Activated T-helper 9 cell treated with anti-CD3 and anti-CD28 coated beads, Interleukin-2, amount 50 U/mL, for 16 hours (primary cell): ENCODE data around the gene POLR3B.
"Not testable (repeated sequence)": the region's sequence is repeated elsewhere in the genome, so short reads cannot be mapped to it uniquely, and the experiment has no call there.

Source experiments
- DNase-seq: peaks from one replicate; pipeline ENCODE4 v3.0.0-alpha.2; 2020; ENCODE audit warnings: low read depth

The POLR3B gene

GRCh38 chr12:106461730-106462129, 104.2 kb downstream of the POLR3B start:
- no peak for DNase-seq

GRCh38 chr12:106465605-106466004, 108.1 kb downstream of the POLR3B start:
- DNase-seq = not testable (repeated sequence)

- not testable (repeated sequence) for DNase-seq
Measured at GRCh38 chr12:106475662-106476061, 118.1 kb downstream of the POLR3B start.

- not testable (repeated sequence) for DNase-seq
Measured at GRCh38 chr12:106477627-106478026, 120.1 kb downstream of the POLR3B start.

GRCh38 chr12:106480251-106480650, 122.7 kb downstream of the POLR3B start:
- DNase-seq = no peak

- no peak for DNase-seq
Measured at GRCh38 chr12:106481246-106481645, 123.7 kb downstream of the POLR3B start.

GRCh38 chr12:106487664-106488063, 130.1 kb downstream of the POLR3B start:
- no peak for DNase-seq

GRCh38 chr12:106488884-106489283, 131.3 kb downstream of the POLR3B start:
- no peak for DNase-seq

- no peak for DNase-seq
Measured at GRCh38 chr12:106490264-106490663, 132.7 kb downstream of the POLR3B start.

- no peak for DNase-seq
Measured at GRCh38 chr12:106492857-106493256, 135.3 kb downstream of the POLR3B start.

- no peak for DNase-seq
Measured at GRCh38 chr12:106493531-106493930, 136.0 kb downstream of the POLR3B start.

GRCh38 chr12:106495354-106495965, 137.9 kb downstream of the POLR3B start:
- DNase-seq = no peak

- no peak for DNase-seq
Measured at GRCh38 chr12:106498056-106498455, 140.5 kb downstream of the POLR3B start.

GRCh38 chr12:106499628-106500027, 142.1 kb downstream of the POLR3B start:
- no peak for DNase-seq

GRCh38 chr12:106506691-106507090, 149.1 kb downstream of the POLR3B start:
- no peak for DNase-seq

GRCh38 chr12:106508966-106509365, 151.4 kb downstream of the POLR3B start:
- no peak for DNase-seq

- no peak for DNase-seq
Measured at GRCh38 chr12:106511365-106511764, 153.8 kb downstream of the POLR3B start.

- no peak for DNase-seq
Measured at GRCh38 chr12:106517314-106517713, 159.8 kb downstream of the POLR3B start.

GRCh38 chr12:106519607-106520021, 162.1 kb downstream of the POLR3B start:
- no peak for DNase-seq

GRCh38 chr12:106521901-106522300, 164.4 kb downstream of the POLR3B start:
- no peak for DNase-seq

- DNase-seq = no peak
Measured at GRCh38 chr12:106522708-106523107, 165.2 kb downstream of the POLR3B start.

- DNase-seq = no peak
Measured at GRCh38 chr12:106527356-106527755, 169.8 kb downstream of the POLR3B start.

- DNase-seq = no peak
Measured at GRCh38 chr12:106541201-106541600, 183.7 kb downstream of the POLR3B start.

- no peak for DNase-seq
Measured at GRCh38 chr12:106551410-106551809, 193.9 kb downstream of the POLR3B start.
